GM12878 (cell line): ENCODE results near the gene ADARB1. TPM values are rescaled to one million over a fixed set of nuclear protein-coding genes. Genes with fewer than 3 reads are reported as not detected.

Source experiments
- ATAC-seq: fragments of 200-7000 bp; cut with Tn5 transposase; 3 replicates; pipeline ENCODE4 v1.9.1; 2020; ENCODE audit warnings: mild to moderate bottlenecking, moderate library complexity
- BruUV-seq: library from RNA; stranded (reverse); fragments of 400-500 nt; replicated peaks from 2 replicates; lab custom pipeline; 2021; lab: Mats Ljungman, UMichigan
- CTCF ChIA-PET: fragments of 300-600 bp; sonication (Branson Sonifier 250); formaldehyde crosslinking; extraction: SDS; loops from one replicate; lab custom pipeline; 2021; ENCODE audit warnings: inconsistent platforms; lab: Yijun Ruan, JAX
- POLR2A ChIA-PET: fragments of 350-600 bp; formaldehyde crosslinking; extraction: SDS; loops from one replicate; lab custom pipeline; 2021; ENCODE audit warnings: inconsistent platforms; lab: Charles Lee
- RAD21 ChIA-PET: fragments of 300-600 bp; sonication (Branson Sonifier 250); formaldehyde crosslinking; loops from one replicate; lab custom pipeline; 2023; ENCODE audit warnings: antibody characterized with exemption; ENCODE audit not compliant: unreplicated experiment; lab: Charles Lee
- SMC1A ChIA-PET: fragments of 300-600 bp; sonication (Branson Sonifier 250); formaldehyde crosslinking; loops from one replicate; lab custom pipeline; 2023; ENCODE audit not compliant: unreplicated experiment, uncharacterized antibody; lab: Charles Lee
- DNase-seq: peaks from one replicate; pipeline ENCODE4 v3.0.0-alpha.2; 2011; ENCODE audit warnings: low read depth, low spot score
- FAIRE-seq: peaks from 3 replicates; lab custom pipeline; 2011; peaks lifted over from hg19 to GRCh38; lab: Jason Lieb, UNC
- H2AFZ ChIP-seq: 2 replicates; pipeline ENCODE4 v1.6.0; 2011; ENCODE audit warnings: low read depth, low read length, control low read depth; ENCODE audit not compliant: control insufficient read depth
- H3K27ac ChIP-seq: 2 replicates; pipeline ENCODE4 v1.5.1; 2011; ENCODE audit warnings: control low read depth; ENCODE audit not compliant: control insufficient read depth, insufficient read depth
- H3K27me3 ChIP-seq, 2 experiments: replicated peaks in 1 of 2; 2 replicates each; pipeline versions ENCODE4 v1.6.0 to v1.6.1; 2011; ENCODE audit warnings: low read length in 1 of 2; ENCODE audit not compliant: control insufficient read depth in 2 of 2, insufficient read depth in 2 of 2
- H3K36me3 ChIP-seq, 2 experiments: 2 replicates each; pipeline ENCODE4 v1.5.1; 2011; ENCODE audit warnings: low read length in 1 of 2; ENCODE audit not compliant: control insufficient read depth in 2 of 2, insufficient read depth in 2 of 2
- H3K4me1 ChIP-seq: 2 replicates; pipeline ENCODE4 v1.6.1; 2011; ENCODE audit warnings: mild to moderate bottlenecking, low read length, moderate library complexity, mixed read lengths; ENCODE audit not compliant: control insufficient read depth, insufficient read depth
- H3K4me2 ChIP-seq: 2 replicates; pipeline ENCODE4 v1.6.0; 2011; ENCODE audit warnings: control low read depth; ENCODE audit not compliant: control insufficient read depth, insufficient read depth
- H3K4me3 ChIP-seq: fragments of 200-600 bp; sonication (generic); 2 replicates; pipeline ENCODE4 v1.5.1; 2016
- H3K79me2 ChIP-seq: 2 replicates; pipeline ENCODE4 v1.6.0; 2011; ENCODE audit warnings: low read length; ENCODE audit not compliant: control insufficient read depth, insufficient read depth
- H3K9ac ChIP-seq: 2 replicates; pipeline ENCODE4 v1.8.0; 2011; ENCODE audit warnings: low read length, control low read depth, mixed read lengths; ENCODE audit not compliant: control insufficient read depth, insufficient read depth
- H3K9me3 ChIP-seq: replicated peaks from 3 replicates; pipeline ENCODE4 v1.5.1; 2011; ENCODE audit warnings: mild to moderate bottlenecking, low read length; ENCODE audit not compliant: control insufficient read depth, insufficient read depth
- H4K20me1 ChIP-seq: 2 replicates; pipeline ENCODE4 v1.6.0; 2011; ENCODE audit not compliant: control insufficient read depth, insufficient read depth
- BMI1 ChIP-seq: fragments of 450-650 bp; IDR thresholded peaks from 2 replicates; pipeline ENCODE4 v1.6.1; 2016; ENCODE audit warnings: mild to moderate bottlenecking, moderate library complexity, borderline replicate concordance
- JUNB ChIP-seq: IDR thresholded peaks from 2 replicates; pipeline ENCODE4 v1.6.1; 2016; ENCODE audit warnings: antibody characterized with exemption, mild to moderate bottlenecking
- NFYA ChIP-seq: IDR thresholded peaks from 2 replicates; pipeline ENCODE4 v1.6.1; 2011; ENCODE audit warnings: low read depth, mild to moderate bottlenecking, low read length, improper control_type of control experiment, borderline replicate concordance
- YBX1 ChIP-seq: fragments of 450-650 bp; IDR thresholded peaks from 2 replicates; pipeline ENCODE4 v1.6.1; 2016; ENCODE audit warnings: antibody characterized with exemption
- ZSCAN29 ChIP-seq: fragments of 450-650 bp; IDR thresholded peaks from 2 replicates; pipeline ENCODE4 v1.6.1; 2017; ENCODE audit warnings: mild to moderate bottlenecking, moderate library complexity
- WGBS: methylation state at CpG from one replicate; pipeline ENCODE4 v1.1.6; 2016; ENCODE audit warnings: low lambda C conversion rate; ENCODE audit not compliant: insufficient replicate concordance, insufficient coverage; ENCODE audit errors: missing lambda C conversion rate; 5-methylcytosine and 5-hydroxymethylcytosine counted together
- in situ Hi-C: fragments of 300-500 bp; cut with MboI; formaldehyde crosslinking; loops from 9 replicates; pipeline ENCODE4 v1.14.3; 2018; ENCODE audit warnings: mixed read lengths
- intact Hi-C: fragments of 100-400 bp; cut with micrococcal nuclease; formaldehyde crosslinking; loops from one replicate; pipeline ENCODE4 v1.14.2; 2022; ENCODE audit not compliant: unreplicated experiment
- polyA plus RNA-seq, 11 experiments: library from polyadenylated mRNA; depleted of rRNA in 4 of 11; unstranded in 6 of 11; stranded (reverse) in 5 of 11; fragments of >200 nt; fragmentation: Nextera tagmentation in 4 of 11; fragmentation: Illumina TruSeq in 1 of 11; extraction: Ambion mirVana in 4 of 11; extraction: Trizol in 1 of 11; gene quantifications; 1 replicate in 1 of 11; 2 replicates in 10 of 11; pipeline versions ENCODE4 v1.2.1 to v1.2.3, GENCODE V29; 2011 to 2016; ENCODE audit warnings: inconsistent platforms in 2 of 11, missing spikeins in 2 of 11, low read depth in 1 of 11
- total RNA-seq, 4 experiments: library from RNA; depleted of rRNA in 3 of 4; stranded (reverse); fragments of >200 nt in 3 of 4; fragmentation: Illumina TruSeq in 1 of 4; extraction: Trizol in 1 of 4; gene quantifications; 2 replicates each; pipeline versions ENCODE4 v1.2.1 to v1.2.3, GENCODE V29; 2013 to 2021
- TF ChIP-seq, protein P1 (sequence below): IDR thresholded peaks from 2 replicates; pipeline ENCODE4 v1.6.1; 2012; ENCODE audit warnings: improper control_type of control experiment, low read depth, low read length; ENCODE audit not compliant: insufficient replicate concordance

ADARB1 gene
- total and polyA plus RNA-seq, 10 of the 15 experiments (the other 5 are each of a cell fraction or from before 2014, with no cell fraction given) = 5.7 to 61.7 (median 25.3) TPM

DNA sequence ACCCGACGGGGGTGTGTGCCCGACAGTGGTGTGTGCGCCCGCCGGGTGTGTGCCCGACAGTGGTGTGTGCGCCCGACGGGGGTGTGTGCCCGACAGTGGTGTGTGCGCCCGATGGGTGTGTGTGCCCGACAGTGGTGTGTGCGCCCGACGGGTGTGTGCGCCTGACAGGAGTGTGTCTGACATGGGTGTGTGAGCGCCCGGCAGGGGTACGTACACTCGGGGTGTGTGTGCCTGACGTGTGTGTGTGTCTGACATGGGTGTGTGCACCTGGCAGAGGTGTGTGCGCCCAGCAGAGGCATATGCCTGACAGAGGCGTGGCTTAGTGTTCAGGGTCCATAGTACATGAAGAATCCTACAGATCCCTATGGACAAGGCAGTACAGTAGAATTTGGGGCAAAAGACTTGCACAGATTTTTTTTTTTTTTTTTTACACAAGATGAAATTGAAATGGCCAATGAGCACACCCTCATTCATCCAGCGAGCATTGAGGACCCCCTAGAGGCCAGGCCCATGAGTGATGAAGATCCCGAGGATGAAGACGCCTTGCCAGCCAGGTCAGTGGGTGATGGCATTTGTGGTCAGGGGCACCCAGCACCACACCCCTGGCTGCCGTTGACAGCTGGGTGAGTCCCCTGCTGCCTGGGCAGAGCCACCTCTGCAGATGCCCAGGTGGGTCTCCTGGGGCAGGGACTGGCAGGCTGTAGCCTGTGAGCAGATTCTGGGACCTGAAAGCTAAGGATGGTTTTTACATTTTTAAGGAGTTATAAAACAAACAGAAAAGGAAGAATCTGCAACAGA lies 60.1 kb downstream of the ADARB1 start:
- Histone ChIP-seq H3K4me3 (no peak overlapping the region), H3K36me3 (no peaks in the 10 kb centered on the region; a peak in 1 of 4 replicates), H3K27me3 (peaks cover 0 to 2% of the 10 kb centered on the region in 2 experiments; a peak in 1 of 4 replicates), H3K4me2 (no peak overlapping the region), H3K9ac (no peak overlapping the region), H2AFZ (no peak overlapping the region), H3K9me3 (no peaks in the 10 kb centered on the region), H3K27ac (no peak overlapping the region), H4K20me1 (no peaks in the 10 kb centered on the region), H3K4me1 (no peaks in the 10 kb centered on the region; the same call in 1 of the 2 replicates), H3K79me2 (no peaks in the 10 kb centered on the region)
- no peak for FAIRE-seq
- intact Hi-C loops = loop anchor here (10.0 kb wide), 1 partner anchor 330 kb away; the partner anchor contains the start of gene UBE2G2
- ChIA-PET CTCF (interaction anchor here (7.8 kb wide), 1 partner anchor 189 kb away, joined by 219 read pairs; the partner anchor contains the start of gene SLX9), POLR2A (no interaction called here), RAD21 (no interaction called here), SMC1A (no interaction called here)
- 76% methylated on average over 22 of the region's 29 CpGs for WGBS
- no peak for ATAC-seq
- TF ChIP-seq JUNB (no peak), NFYA (no peak), BMI1 (no peak), YBX1 (no peak), ZSCAN29 (no peak)
- TF ChIP-seq, protein P1, sequence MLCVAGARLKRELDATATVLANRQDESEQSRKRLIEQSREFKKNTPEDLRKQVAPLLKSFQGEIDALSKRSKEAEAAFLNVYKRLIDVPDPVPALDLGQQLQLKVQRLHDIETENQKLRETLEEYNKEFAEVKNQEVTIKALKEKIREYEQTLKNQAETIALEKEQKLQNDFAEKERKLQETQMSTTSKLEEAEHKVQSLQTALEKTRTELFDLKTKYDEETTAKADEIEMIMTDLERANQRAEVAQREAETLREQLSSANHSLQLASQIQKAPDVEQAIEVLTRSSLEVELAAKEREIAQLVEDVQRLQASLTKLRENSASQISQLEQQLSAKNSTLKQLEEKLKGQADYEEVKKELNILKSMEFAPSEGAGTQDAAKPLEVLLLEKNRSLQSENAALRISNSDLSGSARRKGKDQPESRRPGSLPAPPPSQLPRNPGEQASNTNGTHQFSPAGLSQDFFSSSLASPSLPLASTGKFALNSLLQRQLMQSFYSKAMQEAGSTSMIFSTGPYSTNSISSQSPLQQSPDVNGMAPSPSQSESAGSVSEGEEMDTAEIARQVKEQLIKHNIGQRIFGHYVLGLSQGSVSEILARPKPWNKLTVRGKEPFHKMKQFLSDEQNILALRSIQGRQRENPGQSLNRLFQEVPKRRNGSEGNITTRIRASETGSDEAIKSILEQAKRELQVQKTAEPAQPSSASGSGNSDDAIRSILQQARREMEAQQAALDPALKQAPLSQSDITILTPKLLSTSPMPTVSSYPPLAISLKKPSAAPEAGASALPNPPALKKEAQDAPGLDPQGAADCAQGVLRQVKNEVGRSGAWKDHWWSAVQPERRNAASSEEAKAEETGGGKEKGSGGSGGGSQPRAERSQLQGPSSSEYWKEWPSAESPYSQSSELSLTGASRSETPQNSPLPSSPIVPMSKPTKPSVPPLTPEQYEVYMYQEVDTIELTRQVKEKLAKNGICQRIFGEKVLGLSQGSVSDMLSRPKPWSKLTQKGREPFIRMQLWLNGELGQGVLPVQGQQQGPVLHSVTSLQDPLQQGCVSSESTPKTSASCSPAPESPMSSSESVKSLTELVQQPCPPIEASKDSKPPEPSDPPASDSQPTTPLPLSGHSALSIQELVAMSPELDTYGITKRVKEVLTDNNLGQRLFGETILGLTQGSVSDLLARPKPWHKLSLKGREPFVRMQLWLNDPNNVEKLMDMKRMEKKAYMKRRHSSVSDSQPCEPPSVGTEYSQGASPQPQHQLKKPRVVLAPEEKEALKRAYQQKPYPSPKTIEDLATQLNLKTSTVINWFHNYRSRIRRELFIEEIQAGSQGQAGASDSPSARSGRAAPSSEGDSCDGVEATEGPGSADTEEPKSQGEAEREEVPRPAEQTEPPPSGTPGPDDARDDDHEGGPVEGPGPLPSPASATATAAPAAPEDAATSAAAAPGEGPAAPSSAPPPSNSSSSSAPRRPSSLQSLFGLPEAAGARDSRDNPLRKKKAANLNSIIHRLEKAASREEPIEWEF = no peak
- in situ Hi-C loops = loop anchor here (5.0 kb wide), 1 partner anchor 683 kb away; no protein-coding TSS in a partner anchor
- BruUV-seq = no TSS peak
- no peak for DNase-seq
